Measurements from ENCODE around the gene CPT1C.

CPT1C gene

GRCh38 chr19:49755956-49756355 lies 65.0 kb downstream of the CPT1C start:
- no peak for DNase-seq (ENCODE audit: low read depth in 4 of 4, low spot score in 1 of 4)

- no peak for DNase-seq (ENCODE audit: low read depth in 4 of 4, low spot score in 1 of 4)
Measured at GRCh38 chr19:49758292-49758691, 67.4 kb downstream of the CPT1C start.

- DNase-seq (ENCODE audit: low read depth in 4 of 4, low spot score in 1 of 4), result no peak
Measured at GRCh38 chr19:49761249-49761624, 70.3 kb downstream of the CPT1C start.

GRCh38 chr19:49761625-49762311 lies 70.9 kb downstream of the CPT1C start:
- DNase-seq (ENCODE audit: low read depth in 4 of 4, low spot score in 1 of 4), result no peak

GRCh38 chr19:49763230-49763629 lies 72.3 kb downstream of the CPT1C start, which contains the start of gene TSKS:
Gene TSKS, minus strand, starts transcription at chr19:49763306. Its CDS starts 59 bp downstream, at chr19:49763247.
- DNase-seq (ENCODE audit: low read depth in 4 of 4, low spot score in 1 of 4), result no peak

All from stimulated activated CD4-positive, alpha-beta T cell treated with anti-CD3 and anti-CD28 coated beads, Interleukin-1b, Interleukin-23, amount 100 ng/mL, for 24 hours (primary cell).